ENCODE data around the gene WDR33. TPM values are rescaled to one million over a fixed set of nuclear protein-coding genes. Genes with fewer than 3 reads are reported as not detected.

WDR33 gene
- total and polyA plus RNA-seq, 2 of the 4 experiments (the other 2 are of a cell fraction): 19.6 to 41.2 TPM

DNA sequence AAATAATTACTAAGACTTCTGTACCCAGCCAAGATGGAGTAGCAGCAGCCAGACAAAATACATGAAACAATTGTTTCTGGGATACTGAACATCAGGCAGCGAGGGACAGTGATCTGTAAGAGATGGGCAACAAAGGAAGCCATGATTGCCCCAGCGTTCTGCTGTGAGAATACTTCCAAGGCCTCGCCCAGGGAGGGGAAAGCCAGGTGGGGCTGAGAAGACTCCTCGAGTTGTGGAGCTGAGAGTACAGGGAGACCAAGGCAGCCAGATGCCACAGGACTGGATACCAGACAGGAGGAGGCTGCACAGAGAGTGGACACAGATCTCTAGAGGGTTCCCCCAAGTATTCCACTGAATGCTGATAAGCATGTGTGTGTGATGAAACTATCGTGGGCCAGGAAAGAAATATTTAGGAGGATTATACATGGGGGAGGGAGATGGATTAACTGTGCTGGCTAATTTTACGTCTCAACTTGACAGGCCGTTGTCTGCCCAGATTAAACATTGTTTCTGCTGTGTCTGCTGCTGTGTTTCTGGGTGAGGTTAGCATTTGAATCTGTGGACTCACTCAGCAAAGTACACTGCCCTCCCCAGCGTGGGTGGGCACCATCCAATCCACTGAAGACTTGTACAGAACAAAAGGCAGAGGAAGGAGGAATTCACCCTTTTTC is 125.4 kb downstream of the WDR33 start:
- Histone ChIP-seq H3K9me1 (ENCODE audit: insufficient read depth, low read length) (peaks cover 5% of the 10 kb centered on the region; the same call in 1 of the 2 replicates), H2AK5ac (ENCODE audit: low read depth, low read length) (no peak overlapping the region), H2AFZ (replicated peaks; ENCODE audit: low read length, poor library complexity) (no peak overlapping the region), H3K9ac (ENCODE audit: low read depth, low read length) (no peak overlapping the region), H4K5ac (ENCODE audit: low read depth, low read length) (no peak overlapping the region), H2BK120ac (ENCODE audit: low read depth, low read length) (no peak overlapping the region), H3K9me3 (ENCODE audit: control insufficient read depth, insufficient read depth, low read length) (peaks cover 3% of the 10 kb centered on the region; the same call in 1 of the 2 replicates), H3K4ac (ENCODE audit: low read depth, low read length) (no peak overlapping the region), H3K4me1 (ENCODE audit: control insufficient read depth, insufficient read depth, low read length) (peaks cover 4% of the 10 kb centered on the region), H4K20me1 (ENCODE audit: insufficient read depth, low read length) (no peaks in the 10 kb centered on the region), H3K27me3 (ENCODE audit: control insufficient read depth, insufficient read depth, low read length) (peaks cover 4% of the 10 kb centered on the region; the same call in 1 of the 2 replicates), H2AK9ac (replicated peaks; ENCODE audit: low read depth, low read length, poor library complexity) (no peak overlapping the region), H3K4me3 (ENCODE audit: insufficient read depth, low read depth, low read length) (no peak overlapping the region), H3K14ac (replicated peaks; ENCODE audit: low read depth, low read length) (no peak overlapping the region), H2BK15ac (ENCODE audit: low read depth, low read length) (no peak overlapping the region), H4K91ac (ENCODE audit: insufficient read depth, low read depth, low read length) (no peak overlapping the region), H3K18ac (ENCODE audit: low read depth, low read length) (no peak overlapping the region), H3K23ac (ENCODE audit: low read depth, low read length) (no peak overlapping the region), H2BK20ac (ENCODE audit: low read depth, low read length) (no peak overlapping the region), H3K27ac (ENCODE audit: insufficient read depth, low read length) (no peak overlapping the region), H3K36me3 (ENCODE audit: control insufficient read depth, insufficient read depth, low read length) (no peaks in the 10 kb centered on the region), H3K56ac (ENCODE audit: extremely low read depth, insufficient read depth, low read length) (no peak overlapping the region), H2BK5ac (ENCODE audit: low read depth, low read length, poor library complexity, severe bottlenecking) (no peak overlapping the region), H4K8ac (ENCODE audit: low read depth in 2 of 2, low read length in 2 of 2) (no peak overlapping the region), H3K4me2 (ENCODE audit: low read depth, low read length) (no peak overlapping the region), H3K79me1 (ENCODE audit: low read depth in 1 of 2, low read length in 2 of 2) (no peaks in the 10 kb centered on the region)
- DNase-seq (no peak), ATAC-seq (ENCODE audit: low read depth) (peak; percentile 18; the same call in 1 of the 2 replicates)
- ChIA-PET POLR2A (ENCODE audit: unreplicated experiment) (no interaction called here), CTCF (no interaction called here)
- WGBS, 2 experiments (ENCODE audit: extremely low coverage in 2 of 2, insufficient read length in 1 of 2): 79% methylated on average over 5 of the region's 8 CpGs; no CpG with 5 or more reads in 1 of the 2 experiments
- BruUV-seq (replicated peaks): no TSS peak
- in situ Hi-C loops (cut with MboI; ENCODE audit: low sequenced_read_pairs) (no loop called here), intact Hi-C loops (cut with micrococcal nuclease) (no loop called here), dilution Hi-C loops (cut with HindIII; ENCODE audit: low sequenced_read_pairs, unreplicated experiment) (no loop called here)
- TF ChIP-seq, protein P1, sequence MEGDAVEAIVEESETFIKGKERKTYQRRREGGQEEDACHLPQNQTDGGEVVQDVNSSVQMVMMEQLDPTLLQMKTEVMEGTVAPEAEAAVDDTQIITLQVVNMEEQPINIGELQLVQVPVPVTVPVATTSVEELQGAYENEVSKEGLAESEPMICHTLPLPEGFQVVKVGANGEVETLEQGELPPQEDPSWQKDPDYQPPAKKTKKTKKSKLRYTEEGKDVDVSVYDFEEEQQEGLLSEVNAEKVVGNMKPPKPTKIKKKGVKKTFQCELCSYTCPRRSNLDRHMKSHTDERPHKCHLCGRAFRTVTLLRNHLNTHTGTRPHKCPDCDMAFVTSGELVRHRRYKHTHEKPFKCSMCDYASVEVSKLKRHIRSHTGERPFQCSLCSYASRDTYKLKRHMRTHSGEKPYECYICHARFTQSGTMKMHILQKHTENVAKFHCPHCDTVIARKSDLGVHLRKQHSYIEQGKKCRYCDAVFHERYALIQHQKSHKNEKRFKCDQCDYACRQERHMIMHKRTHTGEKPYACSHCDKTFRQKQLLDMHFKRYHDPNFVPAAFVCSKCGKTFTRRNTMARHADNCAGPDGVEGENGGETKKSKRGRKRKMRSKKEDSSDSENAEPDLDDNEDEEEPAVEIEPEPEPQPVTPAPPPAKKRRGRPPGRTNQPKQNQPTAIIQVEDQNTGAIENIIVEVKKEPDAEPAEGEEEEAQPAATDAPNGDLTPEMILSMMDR (conservative IDR thresholded peaks at IDR 0.05; ENCODE audit: low read depth, low read length): no peak
- no peak for TF ChIP-seq NFE2L2 (IDR thresholded peaks at IDR 0.05; ENCODE audit: low read depth, low read length)
